Parathyroid adenoma (tissue), 2 donors: ENCODE results near the gene HECW1.

ENCODE experiments used
- H2AFZ ChIP-seq: fragments of 300-600 bp; sonication (generic); one replicate; pipeline ENCODE4 v1.7.0; 2017; ENCODE audit warnings: antibody characterized with exemption, mild to moderate bottlenecking
- H3K27ac ChIP-seq: fragments of 300-600 bp; sonication (generic); one replicate; pipeline ENCODE4 v1.7.0; 2017
- H3K27me3 ChIP-seq: fragments of 300-600 bp; sonication (generic); one replicate; pipeline ENCODE4 v1.7.0; 2017; ENCODE audit warnings: low read length; ENCODE audit not compliant: control insufficient read depth, insufficient read depth
- H3K36me3 ChIP-seq: fragments of 300-600 bp; sonication (generic); one replicate; pipeline ENCODE4 v1.7.0; 2017; ENCODE audit warnings: low read length; ENCODE audit not compliant: control insufficient read depth, insufficient read depth
- H3K4me1 ChIP-seq: fragments of 300-600 bp; sonication (generic); one replicate; pipeline ENCODE4 v1.7.0; 2017; ENCODE audit warnings: control low read depth
- H3K4me2 ChIP-seq: fragments of 300-600 bp; sonication (generic); one replicate; pipeline ENCODE4 v1.7.0; 2017; ENCODE audit warnings: low read length
- H3K4me3 ChIP-seq: fragments of 300-600 bp; sonication (generic); one replicate; pipeline ENCODE4 v1.7.0; 2017; ENCODE audit warnings: low read depth, low read length
- H3K79me2 ChIP-seq: fragments of 300-600 bp; sonication (generic); one replicate; pipeline ENCODE4 v1.7.0; 2017; ENCODE audit warnings: control low read depth
- H3K9ac ChIP-seq: fragments of 300-600 bp; sonication (generic); one replicate; pipeline ENCODE4 v1.7.0; 2017; ENCODE audit warnings: mild to moderate bottlenecking
- H3K9me3 ChIP-seq: fragments of 300-600 bp; sonication (generic); one replicate; pipeline ENCODE4 v1.7.0; 2017; ENCODE audit warnings: low read length; ENCODE audit not compliant: control insufficient read depth
- TF ChIP-seq, protein P1 (sequence below): fragments of 300-600 bp; sonication (generic); IDR thresholded peaks from one replicate; pipeline ENCODE4 v1.7.0; 2017; ENCODE audit warnings: antibody characterized with exemption, mild to moderate bottlenecking
- donor health status: primary hyperparathyroidism.

Gene HECW1

GRCh38 chr7:43372676-43373355, 260.4 kb downstream of the HECW1 start:
- TF ChIP-seq, protein P1, sequence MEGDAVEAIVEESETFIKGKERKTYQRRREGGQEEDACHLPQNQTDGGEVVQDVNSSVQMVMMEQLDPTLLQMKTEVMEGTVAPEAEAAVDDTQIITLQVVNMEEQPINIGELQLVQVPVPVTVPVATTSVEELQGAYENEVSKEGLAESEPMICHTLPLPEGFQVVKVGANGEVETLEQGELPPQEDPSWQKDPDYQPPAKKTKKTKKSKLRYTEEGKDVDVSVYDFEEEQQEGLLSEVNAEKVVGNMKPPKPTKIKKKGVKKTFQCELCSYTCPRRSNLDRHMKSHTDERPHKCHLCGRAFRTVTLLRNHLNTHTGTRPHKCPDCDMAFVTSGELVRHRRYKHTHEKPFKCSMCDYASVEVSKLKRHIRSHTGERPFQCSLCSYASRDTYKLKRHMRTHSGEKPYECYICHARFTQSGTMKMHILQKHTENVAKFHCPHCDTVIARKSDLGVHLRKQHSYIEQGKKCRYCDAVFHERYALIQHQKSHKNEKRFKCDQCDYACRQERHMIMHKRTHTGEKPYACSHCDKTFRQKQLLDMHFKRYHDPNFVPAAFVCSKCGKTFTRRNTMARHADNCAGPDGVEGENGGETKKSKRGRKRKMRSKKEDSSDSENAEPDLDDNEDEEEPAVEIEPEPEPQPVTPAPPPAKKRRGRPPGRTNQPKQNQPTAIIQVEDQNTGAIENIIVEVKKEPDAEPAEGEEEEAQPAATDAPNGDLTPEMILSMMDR, result no peak
- Histone ChIP-seq H3K9ac (no peak overlapping the region), H3K79me2 (no peaks in the 10 kb centered on the region), H3K27me3 (no peaks in the 10 kb centered on the region), H3K4me1 (no peaks in the 10 kb centered on the region), H3K9me3 (no peaks in the 10 kb centered on the region), H3K36me3 (no peaks in the 10 kb centered on the region), H3K27ac (no peak overlapping the region), H2AFZ (no peak overlapping the region), H3K4me3 (no peak overlapping the region), H3K4me2 (no peak overlapping the region)

DNA sequence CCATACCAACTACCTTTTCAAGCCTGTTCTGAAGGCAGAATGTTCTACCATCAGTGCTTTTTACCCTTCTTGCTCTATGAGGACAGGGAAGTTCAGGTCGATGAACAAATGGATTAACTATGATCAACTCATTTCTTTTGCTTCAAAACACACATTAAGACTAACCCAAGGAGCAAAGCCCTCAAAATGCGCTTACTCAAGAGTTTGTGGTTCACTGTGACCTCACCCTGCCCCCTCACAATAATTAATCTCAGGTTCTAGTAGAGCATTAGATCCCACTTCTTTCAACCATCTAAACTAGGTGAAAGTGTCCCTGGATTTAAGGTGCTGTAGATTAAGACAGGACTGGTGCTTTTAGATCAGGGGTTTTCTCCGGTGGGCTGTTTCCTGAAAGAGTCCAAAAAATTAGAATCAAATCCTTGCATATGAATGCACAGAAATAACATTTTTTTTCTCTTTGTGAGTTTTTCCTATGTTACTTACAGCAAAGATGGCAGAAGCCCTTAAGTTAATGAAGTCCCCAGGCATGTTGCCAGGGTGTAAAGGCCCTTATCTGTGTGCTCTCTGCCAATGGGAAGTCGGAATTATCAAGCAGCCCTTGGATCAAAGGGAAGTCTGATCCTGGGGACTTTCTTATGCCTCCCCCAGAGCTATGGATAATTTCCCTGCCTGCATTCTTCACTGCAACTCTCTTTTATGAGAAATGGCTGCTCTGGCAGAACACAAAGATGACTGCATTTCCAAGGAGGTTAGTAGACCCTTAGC, 264.9 kb downstream of the HECW1 start:
- H3K27me3 ChIP-seq, result no peaks in the 10 kb centered on the region
- no peak overlapping the region for H3K4me2 ChIP-seq
- no peak overlapping the region for H2AFZ ChIP-seq
- H3K4me1 ChIP-seq, result no peaks in the 10 kb centered on the region
- no peaks in the 10 kb centered on the region for H3K36me3 ChIP-seq
- no peaks in the 10 kb centered on the region for H3K79me2 ChIP-seq
- no peak overlapping the region for H3K4me3 ChIP-seq
- H3K27ac ChIP-seq, result no peak overlapping the region
- no peak overlapping the region for H3K9ac ChIP-seq
- H3K9me3 ChIP-seq, result no peaks in the 10 kb centered on the region
- TF ChIP-seq, protein P1, result no peak

GRCh38 chr7:43379210-43379609, 266.8 kb downstream of the HECW1 start:
- Histone ChIP-seq H3K4me1 (no peaks in the 10 kb centered on the region), H3K4me3 (no peak overlapping the region), H3K27me3 (no peaks in the 10 kb centered on the region), H3K36me3 (no peaks in the 10 kb centered on the region), H2AFZ (no peak overlapping the region), H3K79me2 (no peaks in the 10 kb centered on the region), H3K9ac (no peak overlapping the region), H3K9me3 (no peaks in the 10 kb centered on the region), H3K4me2 (no peak overlapping the region), H3K27ac (no peak overlapping the region)
- TF ChIP-seq, protein P1, result no peak

- Histone ChIP-seq H2AFZ (no peak overlapping the region), H3K4me3 (no peak overlapping the region), H3K4me1 (no peaks in the 10 kb centered on the region), H3K9me3 (peaks cover 4% of the 10 kb centered on the region), H3K4me2 (no peak overlapping the region), H3K27me3 (no peaks in the 10 kb centered on the region), H3K36me3 (no peaks in the 10 kb centered on the region), H3K9ac (no peak overlapping the region), H3K79me2 (no peaks in the 10 kb centered on the region), H3K27ac (no peak overlapping the region)
- TF ChIP-seq, protein P1, result no peak
Observed at GRCh38 chr7:43384616-43385308, 272.3 kb downstream of the HECW1 start.
